ENCODE data around the gene STK24. TPM values are rescaled to one million over a fixed set of nuclear protein-coding genes. Genes with fewer than 3 reads are reported as not detected.

STK24 gene
- total and polyA plus RNA-seq, 2 of the 8 experiments (the other 6 are each of a cell fraction or from before 2014, with no cell fraction given), result 62.8 to 143 TPM

DNA sequence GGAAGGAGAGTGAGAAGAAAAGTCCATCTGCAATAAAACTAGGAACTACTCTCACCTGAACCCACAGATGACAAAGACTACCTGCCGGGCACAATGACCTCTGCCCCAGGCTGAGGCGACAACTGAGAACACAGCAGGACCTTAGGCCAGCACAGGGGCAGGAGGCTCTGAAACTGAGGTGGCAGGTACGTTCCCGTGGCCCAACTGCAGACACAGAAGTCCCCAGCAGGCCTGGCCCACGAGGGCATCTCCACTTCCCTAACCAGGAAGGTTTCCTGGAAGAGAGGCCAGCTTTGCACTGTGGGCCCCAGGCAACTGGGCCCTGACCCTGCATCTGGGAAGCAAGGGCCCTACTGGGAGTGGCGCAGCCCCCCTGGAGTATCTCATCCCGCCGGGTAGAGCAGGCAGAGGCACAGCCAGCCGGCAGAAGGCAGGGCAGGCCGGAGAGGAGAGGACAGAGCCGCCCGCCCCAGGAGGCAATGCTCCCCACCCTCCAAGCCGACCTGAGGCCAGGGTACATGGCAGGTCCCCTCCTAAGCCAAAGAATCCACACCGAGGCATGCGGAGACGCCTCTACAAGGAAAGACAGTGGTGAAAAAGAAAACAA lies 32.7 kb downstream of the STK24 start:
- Histone ChIP-seq H2AFZ (ENCODE audit: low read length) (no peak overlapping the region), H2BK120ac (replicated peaks; ENCODE audit: low read depth, low read length) (no peak overlapping the region), H3K4me1 (replicated peaks in 1 of 4; ENCODE audit: control insufficient read depth in 3 of 4, insufficient read depth in 4 of 4, low read length in 3 of 4) (peaks cover 7 to 18% (median 12%) of the 10 kb centered on the region in 4 experiments), H2BK12ac (ENCODE audit: low read depth, low read length) (peak overlapping the region; percentile 19), H3K27ac (ENCODE audit: low read depth, low read length) (no peak overlapping the region), H3K79me2 (ENCODE audit: control insufficient read depth in 1 of 2, insufficient read depth in 2 of 2, low read length in 2 of 2) (peaks cover 31 to 94% of the 10 kb centered on the region in 2 experiments), H2BK20ac (ENCODE audit: low read length) (no peak overlapping the region), H3K4me2 (ENCODE audit: insufficient read depth in 1 of 2, low read depth in 2 of 2, low read length in 2 of 2) (peak overlapping the region in 1 of 2 experiments; percentile 23; a peak in 1 of 4 replicates), H2BK5ac (ENCODE audit: low read depth, low read length) (peak overlapping the region; percentile 7; the same call in 1 of the 2 replicates), H2AK5ac (ENCODE audit: low read depth, low read length) (no peak overlapping the region), H4K20me1 (replicated peaks in 1 of 2; ENCODE audit: control insufficient read depth in 1 of 2, insufficient read depth in 2 of 2, low read length in 2 of 2) (peaks cover 35 to 46% of the 10 kb centered on the region in 2 experiments), H3K9me3 (ENCODE audit: insufficient read depth in 2 of 2, low read depth in 1 of 2, low read length in 1 of 2) (no peaks in the 10 kb centered on the region), H3K36me3 (ENCODE audit: control insufficient read depth in 2 of 4, insufficient read depth in 4 of 4, low read length in 3 of 4) (peaks cover 0 to 1% (median under 1%) of the 10 kb centered on the region in 4 experiments; a peak in 2 of 8 replicates), H4K8ac (ENCODE audit: extremely low read depth, insufficient read depth, low read length) (no peak overlapping the region), H4K91ac (replicated peaks; ENCODE audit: insufficient read length, low read length) (no peak overlapping the region), H3K18ac (ENCODE audit: extremely low read depth, low read length) (no peak overlapping the region), H3K4me3 (ENCODE audit: extremely low read depth in 1 of 4, insufficient read depth in 2 of 4, low read depth in 3 of 4, low read length in 4 of 4) (no peak overlapping the region), H3K4ac (replicated peaks; ENCODE audit: insufficient read length, low read depth, low read length) (no peak overlapping the region), H3K9ac (replicated peaks in 1 of 4; ENCODE audit: extremely low read depth in 1 of 4, low read depth in 3 of 4, low read length in 3 of 4) (no peak overlapping the region), H3K56ac (replicated peaks; ENCODE audit: insufficient read length, low read depth, low read length) (no peak overlapping the region), H3K23ac (ENCODE audit: insufficient read length) (no peak overlapping the region), H3K27me3 (replicated peaks in 1 of 4; ENCODE audit: control insufficient read depth in 3 of 4, extremely low read depth in 1 of 4, insufficient read depth in 3 of 4, low read length in 3 of 4) (no peaks in the 10 kb centered on the region), H3K14ac (ENCODE audit: insufficient read length) (no peak overlapping the region), H3K79me1 (ENCODE audit: low read depth, low read length) (peaks cover 19% of the 10 kb centered on the region), H2BK15ac (ENCODE audit: low read length) (no peak overlapping the region), H4K5ac (ENCODE audit: insufficient read length, low read depth, low read length) (no peak overlapping the region), H3K23me2 (ENCODE audit: low read depth, low read length) (no peaks in the 10 kb centered on the region)
- DNase-seq (ENCODE audit: low read depth in 1 of 2, low spot score in 2 of 2), result no peak
- ChIA-PET CTCF (ENCODE audit: partially characterized antibody) (interaction anchor here (0.6 to 8.2 kb wide), 6 partner anchors 8 to 110 kb away, joined by 3 to 47 read pairs (median 8); no protein-coding TSS in a partner anchor), POLR2A (ENCODE audit: partially characterized antibody) (interaction anchor here (1.2 to 1.3 kb wide), 2 partner anchors 11 to 27 kb away, joined by 3 read pairs; no protein-coding TSS in a partner anchor)
- no peak for FAIRE-seq
- 70% methylated on average over 13 of the region's 16 CpGs; no CpG with 5 or more reads in 1 of the 2 experiments for WGBS, 2 experiments (ENCODE audit: extremely low coverage in 1 of 2, insufficient coverage in 1 of 2, insufficient read length in 1 of 2, insufficient replicate concordance in 2 of 2, low coverage in 1 of 2, low lambda C conversion rate in 2 of 2, missing lambda C conversion rate in 1 of 2)
- TF ChIP-seq PHF8 (conservative IDR thresholded peaks at IDR 0.05; ENCODE audit: low read depth, low read length) (no peak), TAF1 (IDR thresholded peaks at IDR 0.05; ENCODE audit: low read depth, low read length) (no peak), RXRA (IDR thresholded peaks at IDR 0.05; ENCODE audit: insufficient read depth, low read depth, low read length) (no peak), SP1 (IDR thresholded peaks at IDR 0.05; ENCODE audit: low read depth, low read length) (no peak), SP2 (IDR thresholded peaks at IDR 0.05; ENCODE audit: low read length) (no peak), TEAD4 (IDR thresholded peaks at IDR 0.05; ENCODE audit: low read depth, low read length) (no peak), GTF2F1 (IDR thresholded peaks at IDR 0.05; ENCODE audit: borderline replicate concordance, low read depth, low read length) (no peak), KDM4A (IDR thresholded peaks at IDR 0.05; ENCODE audit: low read depth, low read length, severe bottlenecking) (no peak), FOSL1 (IDR thresholded peaks at IDR 0.05; ENCODE audit: insufficient read depth, low read depth, low read length) (no peak)
- TF ChIP-seq, protein P1, sequence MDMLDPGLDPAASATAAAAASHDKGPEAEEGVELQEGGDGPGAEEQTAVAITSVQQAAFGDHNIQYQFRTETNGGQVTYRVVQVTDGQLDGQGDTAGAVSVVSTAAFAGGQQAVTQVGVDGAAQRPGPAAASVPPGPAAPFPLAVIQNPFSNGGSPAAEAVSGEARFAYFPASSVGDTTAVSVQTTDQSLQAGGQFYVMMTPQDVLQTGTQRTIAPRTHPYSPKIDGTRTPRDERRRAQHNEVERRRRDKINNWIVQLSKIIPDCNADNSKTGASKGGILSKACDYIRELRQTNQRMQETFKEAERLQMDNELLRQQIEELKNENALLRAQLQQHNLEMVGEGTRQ (IDR thresholded peaks at IDR 0.05; ENCODE audit: low read length), result no peak
- TF ChIP-seq, protein P2, sequence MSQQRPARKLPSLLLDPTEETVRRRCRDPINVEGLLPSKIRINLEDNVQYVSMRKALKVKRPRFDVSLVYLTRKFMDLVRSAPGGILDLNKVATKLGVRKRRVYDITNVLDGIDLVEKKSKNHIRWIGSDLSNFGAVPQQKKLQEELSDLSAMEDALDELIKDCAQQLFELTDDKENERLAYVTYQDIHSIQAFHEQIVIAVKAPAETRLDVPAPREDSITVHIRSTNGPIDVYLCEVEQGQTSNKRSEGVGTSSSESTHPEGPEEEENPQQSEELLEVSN (IDR thresholded peaks at IDR 0.05), result no peak
